Ovary (tissue), 3 donors: ENCODE data around the gene SH3PXD2A.

Experiments used
- CTCF ChIP-seq, 3 donors: fragments of 450-650 bp in 2 of 3; fragments of 200-600 bp in 1 of 3; IDR thresholded peaks; one replicate each; pipeline versions ENCODE4 v1.5.1 to v1.8.0; 2016 to 2022; ENCODE audit warnings: antibody characterized with exemption in 3 of 3, mild to moderate bottlenecking in 1 of 3
- EP300 ChIP-seq: sonication (generic); formaldehyde crosslinking; IDR thresholded peaks from one replicate; pipeline ENCODE4 v1.6.1; 2017; ENCODE audit warnings: antibody characterized with exemption
- POLR2A ChIP-seq: fragments of 450-650 bp; IDR thresholded peaks from one replicate; pipeline ENCODE4 v1.6.1; 2017; ENCODE audit warnings: antibody characterized with exemption, mild to moderate bottlenecking, moderate library complexity
- donor health status: DM: no; HTN: no; CAD: no.

GRCh38 chr10:103668351-103669242 lies 186.8 kb downstream of the SH3PXD2A start:
- TF ChIP-seq POLR2A: no peak
- TF ChIP-seq EP300: no peak
- TF ChIP-seq CTCF (IDR thresholded peaks at IDR 0.05): no peak
